ENCODE results near the gene ITIH5.

ITIH5 gene

GRCh38 chr10:7566891-7567290 lies 99.9 kb downstream of the ITIH5 start:
- CTCF ChIA-PET: no interaction called here
- TF ChIP-seq CTCF (IDR thresholded peaks at IDR 0.05; ENCODE audit: control extremely low read depth, extremely low read depth, low read depth, missing control alignments): no peak
- DNase-seq (ENCODE audit: extremely low spot score): no peak
- POLR2A ChIA-PET: no interaction called here

- TF ChIP-seq CTCF (IDR thresholded peaks at IDR 0.05; ENCODE audit: control extremely low read depth, extremely low read depth, low read depth, missing control alignments): no peak
- DNase-seq (ENCODE audit: extremely low spot score): no peak
- POLR2A ChIA-PET: no interaction called here
- CTCF ChIA-PET: no interaction called here
Measured at GRCh38 chr10:7565871-7566270, 100.9 kb downstream of the ITIH5 start.

- DNase-seq (ENCODE audit: extremely low spot score): no peak
- POLR2A ChIA-PET: no interaction called here
- no peak for TF ChIP-seq CTCF (IDR thresholded peaks at IDR 0.05; ENCODE audit: control extremely low read depth, extremely low read depth, low read depth, missing control alignments)
- CTCF ChIA-PET: interaction anchor here (0.8 to 1.4 kb wide), 2 partner anchors 18 to 442 kb away, joined by 3 to 4 read pairs; no protein-coding TSS in a partner anchor
Measured at GRCh38 chr10:7563770-7564169, 103.0 kb downstream of the ITIH5 start.

GRCh38 chr10:7563368-7563767 lies 103.4 kb downstream of the ITIH5 start:
- CTCF ChIA-PET: interaction anchor here (0.8 to 1.4 kb wide), 2 partner anchors 19 to 442 kb away, joined by 3 to 4 read pairs; no protein-coding TSS in a partner anchor

GRCh38 chr10:7561985-7562384 lies 104.8 kb downstream of the ITIH5 start:
- DNase-seq (ENCODE audit: extremely low spot score): no peak
- ChIA-PET CTCF (interaction anchor here (1.5 kb wide), 1 partner anchor 37 kb away, joined by 7 read pairs; no protein-coding TSS in a partner anchor), POLR2A (no interaction called here)
- no peak for TF ChIP-seq CTCF (IDR thresholded peaks at IDR 0.05; ENCODE audit: control extremely low read depth, extremely low read depth, low read depth, missing control alignments)

More at GRCh38 chr10:7563368-7563767, 103.4 kb downstream of the ITIH5 start:
- no peak for TF ChIP-seq CTCF (IDR thresholded peaks at IDR 0.05; ENCODE audit: control extremely low read depth, extremely low read depth, low read depth, missing control alignments)
- DNase-seq (ENCODE audit: extremely low spot score): no peak
- POLR2A ChIA-PET: no interaction called here

GRCh38 chr10:7561216-7561893 lies 105.4 kb downstream of the ITIH5 start:
- POLR2A ChIA-PET: no interaction called here

More at GRCh38 chr10:7561216-7561893, 105.4 kb downstream of the ITIH5 start:
- no peak for DNase-seq (ENCODE audit: extremely low spot score)
- CTCF ChIA-PET: interaction anchor here (1.5 kb wide), 1 partner anchor 36 kb away, joined by 7 read pairs; no protein-coding TSS in a partner anchor
- no peak for TF ChIP-seq CTCF (IDR thresholded peaks at IDR 0.05; ENCODE audit: control extremely low read depth, extremely low read depth, low read depth, missing control alignments)
